AG04449 (cell line): Measurements from ENCODE around the gene USP3.

Source experiments
- CTCF ChIA-PET: fragments of 350-600 bp; formaldehyde crosslinking; extraction: SDS; loops from one replicate; lab custom pipeline; 2021; ENCODE audit warnings: antibody characterized with exemption; lab: Yijun Ruan, JAX
- POLR2A ChIA-PET: fragments of 400-600, 350-600 bp; formaldehyde crosslinking; extraction: SDS; loops from one replicate; lab custom pipeline; 2020; ENCODE audit warnings: antibody characterized with exemption, inconsistent platforms; lab: Yijun Ruan, JAX
- DNase-seq: peaks from one replicate; pipeline ENCODE4 v3.0.0-alpha.2; 2010; ENCODE audit warnings: low read depth, low spot score
- H3K4me3 ChIP-seq: 2 replicates; pipeline ENCODE4 v1.5.1; 2011; ENCODE audit warnings: low read depth, mild to moderate bottlenecking, control low read depth, low read length
- CTCF ChIP-seq: IDR thresholded peaks from one replicate; pipeline ENCODE4 v1.5.1; 2011; ENCODE audit warnings: mild to moderate bottlenecking, moderate library complexity, low read length, control low read depth, inconsistent platforms; ENCODE audit not compliant: insufficient read depth; ENCODE audit errors: missing control alignments

The USP3 gene

GRCh38 chr15:63460210-63461155 lies 43.9 kb upstream of the USP3 start:
- no peak overlapping the region for H3K4me3 ChIP-seq
- CTCF ChIA-PET, result no interaction called here
- POLR2A ChIA-PET, result no interaction called here
- DNase-seq, result no peak
- TF ChIP-seq CTCF, result no peak

- ChIA-PET POLR2A (no interaction called here), CTCF (no interaction called here)
- no peak overlapping the region for H3K4me3 ChIP-seq
- no peak for TF ChIP-seq CTCF
- no peak for DNase-seq
These were observed 43.0 kb upstream of the USP3 start for GRCh38 chr15:63461230-63461985.

- CTCF ChIA-PET, result interaction anchor here (1.3 to 1.6 kb wide), 4 partner anchors 9 to 173 kb away, joined by 3 to 5 read pairs (median 4); no protein-coding TSS in a partner anchor
- TF ChIP-seq CTCF, result no peak
- no peak for DNase-seq
- POLR2A ChIA-PET, result no interaction called here
- H3K4me3 ChIP-seq, result no peak overlapping the region
These were observed 42.3 kb upstream of the USP3 start for GRCh38 chr15:63462088-63462487.

GRCh38 chr15:63463036-63463435 lies 41.4 kb upstream of the USP3 start:
- CTCF ChIA-PET, result interaction anchor here (0.9 to 6.6 kb wide), 8 partner anchors 8 to 174 kb away, joined by 3 to 48 read pairs (median 4); no protein-coding TSS in a partner anchor
- no peak overlapping the region for H3K4me3 ChIP-seq
- no peak for TF ChIP-seq CTCF
- no peak for DNase-seq
- POLR2A ChIA-PET, result no interaction called here

GRCh38 chr15:63463793-63464192 lies 40.6 kb upstream of the USP3 start:
- no peak for DNase-seq
- ChIA-PET POLR2A (no interaction called here), CTCF (interaction anchor here (1.2 to 6.6 kb wide), 9 partner anchors 13 to 175 kb away, joined by 3 to 48 read pairs (median 6); no protein-coding TSS in a partner anchor)

More at GRCh38 chr15:63463793-63464192, 40.6 kb upstream of the USP3 start:
- no peak for TF ChIP-seq CTCF
- H3K4me3 ChIP-seq, result no peak overlapping the region
